ENCODE results near the gene ARMC8.

Gene ARMC8

DNA sequence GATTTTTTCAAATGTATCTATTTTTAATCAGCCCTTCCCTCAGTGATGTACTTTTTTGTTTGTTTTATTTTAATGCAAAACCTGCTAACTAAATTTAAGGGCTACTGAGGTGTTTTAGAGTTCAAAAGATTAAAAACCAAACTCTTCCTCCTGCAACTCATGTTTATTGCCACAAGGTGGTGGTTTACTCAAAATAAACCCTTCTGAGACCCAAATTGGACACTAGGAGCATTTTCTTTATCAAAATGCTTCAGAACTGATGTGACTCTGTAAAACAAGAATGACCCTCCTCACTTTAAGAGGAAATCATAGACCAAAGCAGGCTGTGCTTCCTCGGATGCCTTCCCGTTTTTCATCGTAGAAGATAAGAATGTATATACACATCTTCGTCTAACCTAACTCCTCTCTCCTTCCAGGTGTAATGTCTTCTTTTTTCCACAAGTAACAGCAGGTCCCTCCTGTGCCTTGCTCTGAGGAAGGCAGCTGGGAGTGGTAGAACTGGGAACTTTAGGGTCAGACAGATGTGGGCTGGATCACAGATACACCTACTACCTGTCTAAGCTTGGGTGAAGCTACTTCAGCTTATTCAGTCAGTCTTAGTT is 145.5 kb downstream of the ARMC8 start:
- H3K27ac ChIP-seq (ENCODE audit: low read length) = no peak overlapping the region
- no peaks in the 10 kb centered on the region for H3K9me3 ChIP-seq (ENCODE audit: control insufficient read depth in 1 of 2, low read length in 2 of 2)
- H3K4me3 ChIP-seq (ENCODE audit: low read depth in 1 of 2, low read length in 2 of 2) = no peak overlapping the region
- no peaks in the 10 kb centered on the region for H3K36me3 ChIP-seq (ENCODE audit: control insufficient read depth in 1 of 2, insufficient read depth in 2 of 2, low read length in 2 of 2)
- H3K27me3 ChIP-seq (ENCODE audit: low read depth, low read length) = no peaks in the 10 kb centered on the region
- peaks cover 0 to 13% of the 10 kb centered on the region in 2 donors for H3K4me1 ChIP-seq (ENCODE audit: control insufficient read depth in 1 of 2, insufficient read depth in 2 of 2, low read length in 2 of 2)

DNA sequence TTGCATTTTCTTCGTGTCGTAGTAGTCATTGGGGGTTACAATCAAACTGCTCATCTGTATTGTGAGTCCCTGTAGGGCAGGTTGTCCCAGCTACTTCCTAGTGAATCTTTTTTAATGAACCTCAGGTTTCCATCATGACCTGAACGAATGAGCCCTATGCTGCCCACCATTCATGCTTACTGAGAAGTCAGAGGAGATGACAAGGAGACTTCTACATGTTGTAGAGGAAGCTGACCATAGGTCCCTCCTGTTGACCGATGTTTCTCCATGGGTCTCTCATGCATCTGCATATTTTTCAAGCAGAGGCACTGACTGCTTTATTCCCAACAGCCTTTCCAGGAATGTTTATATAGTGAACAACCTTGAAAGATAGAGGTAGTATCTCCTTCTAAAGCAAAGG is 147.5 kb downstream of the ARMC8 start:
- Histone ChIP-seq H3K36me3 (ENCODE audit: control insufficient read depth in 1 of 2, insufficient read depth in 2 of 2, low read length in 2 of 2) (no peaks in the 10 kb centered on the region), H3K9me3 (ENCODE audit: control insufficient read depth in 1 of 2, low read length in 2 of 2) (no peaks in the 10 kb centered on the region), H3K4me1 (ENCODE audit: control insufficient read depth in 1 of 2, insufficient read depth in 2 of 2, low read length in 2 of 2) (peaks cover 0 to under 1% of the 10 kb centered on the region in 2 donors), H3K27me3 (ENCODE audit: low read depth, low read length) (no peaks in the 10 kb centered on the region), H3K4me3 (ENCODE audit: low read depth in 1 of 2, low read length in 2 of 2) (no peak overlapping the region), H3K27ac (ENCODE audit: low read length) (no peak overlapping the region)

DNA sequence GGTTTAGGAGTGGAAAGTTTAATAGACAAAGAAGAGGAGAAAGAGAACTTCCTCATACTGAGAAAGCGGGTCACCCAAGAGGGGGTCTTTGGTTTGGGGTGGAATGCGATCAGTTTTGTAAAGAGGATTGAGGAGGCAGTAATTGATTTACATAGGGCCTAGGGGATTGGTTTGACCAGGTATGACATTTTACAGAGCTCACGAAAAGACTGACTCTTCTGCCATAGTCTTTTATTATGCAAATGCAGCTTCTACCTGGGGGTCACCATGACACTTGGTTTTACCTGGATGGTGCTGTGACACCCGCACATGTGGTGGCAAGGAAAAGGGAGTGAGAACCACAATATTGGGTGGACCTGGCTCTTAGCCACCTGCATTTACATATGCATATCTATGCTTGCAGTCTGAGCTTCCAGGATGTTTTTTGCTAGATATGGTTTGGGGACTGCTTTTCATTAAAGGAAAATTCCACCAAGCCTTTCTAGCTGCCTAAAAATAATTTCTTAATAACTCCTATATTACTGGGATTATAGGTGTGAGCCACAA is 149.4 kb downstream of the ARMC8 start:
- Histone ChIP-seq H3K27ac (ENCODE audit: low read length) (no peak overlapping the region), H3K4me3 (ENCODE audit: low read depth in 1 of 2, low read length in 2 of 2) (no peak overlapping the region), H3K9me3 (ENCODE audit: control insufficient read depth in 1 of 2, low read length in 2 of 2) (no peaks in the 10 kb centered on the region), H3K36me3 (ENCODE audit: control insufficient read depth in 1 of 2, insufficient read depth in 2 of 2, low read length in 2 of 2) (no peaks in the 10 kb centered on the region), H3K27me3 (ENCODE audit: low read depth, low read length) (no peaks in the 10 kb centered on the region), H3K4me1 (ENCODE audit: control insufficient read depth in 1 of 2, insufficient read depth in 2 of 2, low read length in 2 of 2) (no peaks in the 10 kb centered on the region)

DNA sequence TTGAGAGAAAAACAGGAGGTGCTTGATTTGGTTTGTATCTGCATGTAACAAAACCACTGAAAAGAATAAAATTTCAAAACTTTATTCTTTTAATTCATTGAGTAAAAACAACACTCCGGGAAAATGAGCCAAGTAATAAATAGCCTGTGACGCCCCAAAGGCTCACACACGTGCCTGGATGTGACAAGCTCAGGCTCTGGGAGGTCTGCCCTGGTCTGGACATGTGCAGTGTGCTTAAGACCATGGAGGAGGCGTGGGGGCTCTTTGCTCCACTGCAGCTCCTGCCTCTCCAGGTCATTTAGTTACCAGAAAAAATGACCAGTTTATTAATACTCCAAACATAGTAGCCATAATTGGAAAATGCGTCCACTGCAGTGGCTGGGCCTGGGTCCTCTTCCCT is 151.1 kb downstream of the ARMC8 start:
- no peaks in the 10 kb centered on the region for H3K9me3 ChIP-seq (ENCODE audit: control insufficient read depth in 1 of 2, low read length in 2 of 2)
- H3K4me1 ChIP-seq (ENCODE audit: control insufficient read depth in 1 of 2, insufficient read depth in 2 of 2, low read length in 2 of 2) = no peaks in the 10 kb centered on the region
- no peaks in the 10 kb centered on the region for H3K27me3 ChIP-seq (ENCODE audit: low read depth, low read length)
- H3K36me3 ChIP-seq (ENCODE audit: control insufficient read depth in 1 of 2, insufficient read depth in 2 of 2, low read length in 2 of 2) = no peaks in the 10 kb centered on the region
- no peak overlapping the region for H3K27ac ChIP-seq (ENCODE audit: low read length)
- H3K4me3 ChIP-seq (ENCODE audit: low read depth in 1 of 2, low read length in 2 of 2) = no peak overlapping the region

DNA sequence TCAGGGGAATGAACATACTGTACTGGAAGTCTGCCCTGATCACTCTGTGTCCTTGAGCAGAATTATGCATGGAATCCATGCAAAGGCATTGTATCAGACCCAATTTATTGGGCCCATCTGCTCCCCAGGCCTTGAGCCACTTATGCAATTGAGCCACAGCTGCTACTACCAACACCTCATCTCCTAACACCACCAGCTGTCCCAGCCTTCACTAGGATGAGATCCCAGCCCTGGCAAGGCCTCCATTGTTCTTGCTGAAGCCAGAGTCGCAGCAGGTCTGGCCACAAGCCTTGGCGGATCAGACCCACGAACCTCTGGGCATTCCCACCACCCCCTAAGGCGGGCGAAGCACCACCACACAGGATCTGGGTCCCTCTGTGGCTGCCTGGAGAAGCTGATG is 151.7 kb downstream of the ARMC8 start:
- Histone ChIP-seq H3K27me3 (ENCODE audit: low read depth, low read length) (no peaks in the 10 kb centered on the region), H3K36me3 (ENCODE audit: control insufficient read depth in 1 of 2, insufficient read depth in 2 of 2, low read length in 2 of 2) (no peaks in the 10 kb centered on the region), H3K4me1 (ENCODE audit: control insufficient read depth in 1 of 2, insufficient read depth in 2 of 2, low read length in 2 of 2) (no peaks in the 10 kb centered on the region), H3K4me3 (ENCODE audit: low read depth in 1 of 2, low read length in 2 of 2) (no peak overlapping the region), H3K9me3 (ENCODE audit: control insufficient read depth in 1 of 2, low read length in 2 of 2) (no peaks in the 10 kb centered on the region), H3K27ac (ENCODE audit: low read length) (no peak overlapping the region)

DNA sequence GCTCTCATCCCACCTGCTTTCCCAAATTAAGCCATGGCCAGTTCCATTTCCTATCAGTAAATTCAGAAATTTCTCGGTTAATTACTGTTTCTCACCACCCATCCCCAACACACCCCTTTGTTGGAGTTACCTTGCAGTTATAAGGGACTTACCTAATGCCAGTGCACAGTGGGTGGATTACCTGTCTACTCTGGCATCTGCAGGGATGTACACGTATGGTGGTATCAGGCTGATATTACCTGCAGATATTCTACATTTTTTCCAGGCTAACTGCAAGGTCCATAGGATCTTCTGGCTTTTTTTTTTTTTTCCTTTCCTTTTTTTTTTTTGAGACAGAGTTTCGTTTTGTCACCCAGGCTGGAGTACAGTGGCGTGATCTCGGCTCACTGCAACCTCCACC is 153.4 kb downstream of the ARMC8 start:
- Histone ChIP-seq H3K9me3 (ENCODE audit: control insufficient read depth in 1 of 2, low read length in 2 of 2) (no peaks in the 10 kb centered on the region), H3K27ac (ENCODE audit: low read length) (no peak overlapping the region), H3K4me1 (ENCODE audit: control insufficient read depth in 1 of 2, insufficient read depth in 2 of 2, low read length in 2 of 2) (no peaks in the 10 kb centered on the region), H3K27me3 (ENCODE audit: low read depth, low read length) (no peaks in the 10 kb centered on the region), H3K36me3 (ENCODE audit: control insufficient read depth in 1 of 2, insufficient read depth in 2 of 2, low read length in 2 of 2) (no peaks in the 10 kb centered on the region), H3K4me3 (ENCODE audit: low read depth in 1 of 2, low read length in 2 of 2) (no peak overlapping the region)

DNA sequence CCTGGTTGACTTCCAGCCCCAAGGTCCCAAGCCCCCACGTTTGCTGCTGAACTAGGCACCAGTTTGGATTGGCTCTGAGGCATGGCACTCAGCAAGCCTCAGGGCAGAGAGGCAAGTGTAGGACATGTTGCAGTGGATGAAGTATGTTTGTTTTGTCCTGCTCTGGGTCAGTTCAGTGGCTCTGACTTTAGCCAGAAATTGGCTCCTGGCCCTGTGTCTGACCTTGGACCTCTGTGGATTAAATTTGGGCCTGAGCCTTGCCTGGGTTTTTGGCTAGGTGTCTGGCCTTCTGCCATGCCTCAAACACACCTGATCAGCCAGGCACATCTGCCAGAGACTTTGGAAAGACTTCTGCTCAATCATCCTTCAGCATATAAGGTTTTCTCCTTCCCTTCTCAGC is 157.7 kb downstream of the ARMC8 start:
- Histone ChIP-seq H3K27me3 (ENCODE audit: low read depth, low read length) (no peaks in the 10 kb centered on the region), H3K9me3 (ENCODE audit: control insufficient read depth in 1 of 2, low read length in 2 of 2) (no peaks in the 10 kb centered on the region), H3K4me1 (ENCODE audit: control insufficient read depth in 1 of 2, insufficient read depth in 2 of 2, low read length in 2 of 2) (peaks cover 0 to 6% of the 10 kb centered on the region in 2 donors), H3K4me3 (ENCODE audit: low read depth in 1 of 2, low read length in 2 of 2) (no peak overlapping the region), H3K27ac (ENCODE audit: low read length) (no peak overlapping the region), H3K36me3 (ENCODE audit: control insufficient read depth in 1 of 2, insufficient read depth in 2 of 2, low read length in 2 of 2) (no peaks in the 10 kb centered on the region)

Data from muscle layer of duodenum (tissue), 2 donors.